ENCODE data around the gene TIMM22.

The TIMM22 gene

GRCh38 chr17:1009229-1010085 lies 12.5 kb downstream of the TIMM22 start:
- no peaks in the 10 kb centered on the region for H3K27me3 ChIP-seq (replicated peaks)
- H3K36me3 ChIP-seq (replicated peaks) = peaks cover 35% of the 10 kb centered on the region
- in situ Hi-C loops (cut with HindIII; ENCODE audit: low pct_ligation_motif_present, low sequenced_read_pairs) = no loop called here
- TF ChIP-seq, protein P1, sequence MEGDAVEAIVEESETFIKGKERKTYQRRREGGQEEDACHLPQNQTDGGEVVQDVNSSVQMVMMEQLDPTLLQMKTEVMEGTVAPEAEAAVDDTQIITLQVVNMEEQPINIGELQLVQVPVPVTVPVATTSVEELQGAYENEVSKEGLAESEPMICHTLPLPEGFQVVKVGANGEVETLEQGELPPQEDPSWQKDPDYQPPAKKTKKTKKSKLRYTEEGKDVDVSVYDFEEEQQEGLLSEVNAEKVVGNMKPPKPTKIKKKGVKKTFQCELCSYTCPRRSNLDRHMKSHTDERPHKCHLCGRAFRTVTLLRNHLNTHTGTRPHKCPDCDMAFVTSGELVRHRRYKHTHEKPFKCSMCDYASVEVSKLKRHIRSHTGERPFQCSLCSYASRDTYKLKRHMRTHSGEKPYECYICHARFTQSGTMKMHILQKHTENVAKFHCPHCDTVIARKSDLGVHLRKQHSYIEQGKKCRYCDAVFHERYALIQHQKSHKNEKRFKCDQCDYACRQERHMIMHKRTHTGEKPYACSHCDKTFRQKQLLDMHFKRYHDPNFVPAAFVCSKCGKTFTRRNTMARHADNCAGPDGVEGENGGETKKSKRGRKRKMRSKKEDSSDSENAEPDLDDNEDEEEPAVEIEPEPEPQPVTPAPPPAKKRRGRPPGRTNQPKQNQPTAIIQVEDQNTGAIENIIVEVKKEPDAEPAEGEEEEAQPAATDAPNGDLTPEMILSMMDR (IDR thresholded peaks at IDR 0.05; ENCODE audit: low read depth, low read length, missing control alignments) = no peak
- no peak for DNase-seq
- no peak overlapping the region for H3K27ac ChIP-seq
- no peak overlapping the region for H3K4me3 ChIP-seq (ENCODE audit: low read depth, low read length)

DNA sequence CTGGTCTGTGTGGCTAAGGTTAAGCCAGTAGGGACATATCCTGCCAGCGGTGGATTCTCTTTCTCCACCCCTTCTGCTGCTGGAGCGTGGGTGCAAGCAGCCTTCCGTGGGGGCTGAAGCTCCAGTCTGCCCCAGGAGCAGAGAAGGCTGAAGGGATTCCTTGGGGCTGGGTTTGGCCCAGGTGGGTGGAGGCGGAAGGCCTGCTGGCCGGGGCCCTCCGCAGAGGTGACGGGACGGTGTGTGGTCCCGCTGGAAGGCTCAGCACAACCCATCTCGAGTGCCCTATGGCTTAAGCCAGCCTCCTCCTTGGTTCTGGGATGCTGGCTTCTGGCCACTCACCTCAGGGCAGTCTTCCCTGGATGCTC lies 13.1 kb downstream of the TIMM22 start:
- Histone ChIP-seq H3K4me3 (ENCODE audit: low read depth, low read length) (no peak overlapping the region), H3K36me3 (replicated peaks) (peaks cover 29% of the 10 kb centered on the region), H3K27me3 (replicated peaks) (no peaks in the 10 kb centered on the region), H3K27ac (no peak overlapping the region)
- DNase-seq = no peak
- TF ChIP-seq, protein P1 (IDR thresholded peaks at IDR 0.05; ENCODE audit: low read depth, low read length, missing control alignments) = no peak
- in situ Hi-C loops (cut with HindIII; ENCODE audit: low pct_ligation_motif_present, low sequenced_read_pairs) = no loop called here

- in situ Hi-C loops (cut with HindIII; ENCODE audit: low pct_ligation_motif_present, low sequenced_read_pairs) = no loop called here
- Histone ChIP-seq H3K36me3 (replicated peaks) (peaks cover 25% of the 10 kb centered on the region), H3K27me3 (replicated peaks) (no peaks in the 10 kb centered on the region), H3K4me3 (ENCODE audit: low read depth, low read length) (no peak overlapping the region), H3K27ac (no peak overlapping the region)
- DNase-seq = no peak
- TF ChIP-seq, protein P1 (IDR thresholded peaks at IDR 0.05; ENCODE audit: low read depth, low read length, missing control alignments) = no peak
These were observed 13.7 kb downstream of the TIMM22 start for GRCh38 chr17:1010586-1010985.

DNA sequence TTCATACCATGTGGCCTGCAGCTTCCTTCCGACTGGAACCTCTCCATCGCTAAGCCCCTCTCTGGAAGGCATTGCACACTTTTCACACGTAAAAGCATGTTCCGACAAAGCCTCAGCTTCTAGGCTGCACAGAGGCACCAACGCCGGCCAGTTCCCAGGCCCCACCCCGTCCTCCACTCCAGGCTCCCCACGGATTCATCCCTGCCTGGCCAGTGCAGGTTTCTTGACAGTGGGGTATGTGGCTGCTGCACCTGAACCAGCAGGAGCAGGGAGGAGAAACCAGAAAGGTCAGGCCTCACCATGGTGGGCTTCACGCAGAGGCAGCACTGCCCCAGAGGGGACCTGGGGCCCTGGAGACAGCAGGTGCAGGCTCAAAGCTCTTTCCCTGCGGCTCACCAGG lies 14.2 kb downstream of the TIMM22 start:
- no peak for DNase-seq
- in situ Hi-C loops (cut with HindIII; ENCODE audit: low pct_ligation_motif_present, low sequenced_read_pairs) = no loop called here
- Histone ChIP-seq H3K4me3 (ENCODE audit: low read depth, low read length) (no peak overlapping the region), H3K27me3 (replicated peaks) (no peaks in the 10 kb centered on the region), H3K27ac (no peak overlapping the region), H3K36me3 (replicated peaks) (peaks cover 21% of the 10 kb centered on the region)
- TF ChIP-seq, protein P1 (IDR thresholded peaks at IDR 0.05; ENCODE audit: low read depth, low read length, missing control alignments) = no peak

- H3K27ac ChIP-seq = no peak overlapping the region
- H3K36me3 ChIP-seq (replicated peaks) = peaks cover 21% of the 10 kb centered on the region
- TF ChIP-seq, protein P1 (IDR thresholded peaks at IDR 0.05; ENCODE audit: low read depth, low read length, missing control alignments) = no peak
- no peaks in the 10 kb centered on the region for H3K27me3 ChIP-seq (replicated peaks)
- in situ Hi-C loops (cut with HindIII; ENCODE audit: low pct_ligation_motif_present, low sequenced_read_pairs) = no loop called here
- H3K4me3 ChIP-seq (ENCODE audit: low read depth, low read length) = no peak overlapping the region
- DNase-seq = no peak
These were observed 15.1 kb downstream of the TIMM22 start for GRCh38 chr17:1011760-1012735.

Data from brain microvascular endothelial cell (primary cell).